Measurements from ENCODE around the gene ABL1.

DNA sequence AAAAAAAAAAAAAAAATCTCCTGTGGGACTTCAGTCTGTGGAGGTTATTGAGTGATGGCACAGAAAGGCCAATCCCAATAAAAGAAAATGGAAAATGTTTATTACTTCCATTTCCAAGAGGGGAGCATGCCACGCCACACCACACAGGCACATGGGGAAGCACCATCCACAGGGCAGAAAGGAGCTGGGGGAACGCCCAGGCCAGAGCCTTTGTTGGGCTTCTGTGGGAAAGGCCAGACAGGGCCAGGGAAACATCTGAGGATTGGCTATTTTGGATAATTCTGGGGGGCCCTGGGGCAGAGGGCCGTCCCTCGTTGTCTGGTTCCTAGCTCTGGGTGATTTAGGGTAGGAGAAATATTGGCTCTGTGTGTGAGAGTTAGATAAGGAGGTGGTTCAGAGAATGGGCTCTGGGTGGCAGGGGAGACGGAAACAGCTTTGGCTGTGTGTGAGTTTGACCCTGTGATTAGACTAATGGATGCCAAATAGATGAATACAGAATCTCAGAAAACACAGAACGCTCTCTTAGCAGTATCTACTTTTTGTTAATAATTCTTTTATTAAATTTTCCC lies 49.0 kb upstream of the ABL1 start:
- TF ChIP-seq, protein P1, sequence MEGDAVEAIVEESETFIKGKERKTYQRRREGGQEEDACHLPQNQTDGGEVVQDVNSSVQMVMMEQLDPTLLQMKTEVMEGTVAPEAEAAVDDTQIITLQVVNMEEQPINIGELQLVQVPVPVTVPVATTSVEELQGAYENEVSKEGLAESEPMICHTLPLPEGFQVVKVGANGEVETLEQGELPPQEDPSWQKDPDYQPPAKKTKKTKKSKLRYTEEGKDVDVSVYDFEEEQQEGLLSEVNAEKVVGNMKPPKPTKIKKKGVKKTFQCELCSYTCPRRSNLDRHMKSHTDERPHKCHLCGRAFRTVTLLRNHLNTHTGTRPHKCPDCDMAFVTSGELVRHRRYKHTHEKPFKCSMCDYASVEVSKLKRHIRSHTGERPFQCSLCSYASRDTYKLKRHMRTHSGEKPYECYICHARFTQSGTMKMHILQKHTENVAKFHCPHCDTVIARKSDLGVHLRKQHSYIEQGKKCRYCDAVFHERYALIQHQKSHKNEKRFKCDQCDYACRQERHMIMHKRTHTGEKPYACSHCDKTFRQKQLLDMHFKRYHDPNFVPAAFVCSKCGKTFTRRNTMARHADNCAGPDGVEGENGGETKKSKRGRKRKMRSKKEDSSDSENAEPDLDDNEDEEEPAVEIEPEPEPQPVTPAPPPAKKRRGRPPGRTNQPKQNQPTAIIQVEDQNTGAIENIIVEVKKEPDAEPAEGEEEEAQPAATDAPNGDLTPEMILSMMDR (IDR thresholded peaks at IDR 0.05; ENCODE audit: low read length): no peak
- TF ChIP-seq EZH2 (IDR thresholded peaks at IDR 0.05; ENCODE audit: borderline replicate concordance, low read length): no peak

All from OCI-LY1 (cell line).